Endothelial cell (in vitro differentiated cells): ENCODE measurements around the gene TVP23C. TPM values are rescaled to one million over a fixed set of nuclear protein-coding genes. Genes with fewer than 3 reads are reported as not detected.

ENCODE experiments used
- DNase-seq: peaks from one replicate; pipeline ENCODE4 v3.0.0; 2021; ENCODE audit warnings: low spot score
- H3K27ac Mint-ChIP-seq: one replicate; pipeline ENCODE4 v1.8.0; 2021; ENCODE audit warnings: mixed read lengths, inconsistent platforms; ENCODE audit not compliant: unreplicated experiment
- H3K27me3 Mint-ChIP-seq: one replicate; pipeline ENCODE4 v1.8.0; 2021; ENCODE audit warnings: mild to moderate bottlenecking, moderate library complexity, mixed read lengths, inconsistent platforms; ENCODE audit not compliant: unreplicated experiment
- H3K36me3 Mint-ChIP-seq: one replicate; pipeline ENCODE4 v1.8.0; 2021; ENCODE audit warnings: mild to moderate bottlenecking, low read depth, mixed read lengths, inconsistent platforms; ENCODE audit not compliant: unreplicated experiment
- H3K4me1 Mint-ChIP-seq: one replicate; pipeline ENCODE4 v1.8.0; 2021; ENCODE audit warnings: mild to moderate bottlenecking, mixed read lengths, inconsistent platforms; ENCODE audit not compliant: unreplicated experiment
- H3K4me3 Mint-ChIP-seq: one replicate; pipeline ENCODE4 v1.8.0; 2021; ENCODE audit warnings: mild to moderate bottlenecking, mixed read lengths, inconsistent platforms; ENCODE audit not compliant: unreplicated experiment
- H3K9me3 Mint-ChIP-seq: one replicate; pipeline ENCODE4 v1.8.0; 2021; ENCODE audit warnings: mixed read lengths, inconsistent platforms; ENCODE audit not compliant: unreplicated experiment
- total RNA-seq: library from RNA; stranded (reverse); fragmentation: NEBNext Ultra II Directional; extraction: Animal tissue kit (Norgen Biotek cat#: 25700); gene quantifications from one replicate; pipeline ENCODE4 v1.2.1, GENCODE V29; 2021; ENCODE audit not compliant: unreplicated experiment
- TF ChIP-seq, protein P1 (sequence below): fragments of 200-600 bp; sonication (generic); IDR thresholded peaks from one replicate; pipeline ENCODE4 v1.5.0; 2021; ENCODE audit warnings: antibody characterized with exemption; ENCODE audit not compliant: unreplicated experiment

TVP23C gene
- total RNA-seq, 1 donor from 2014 or later = 23.1 TPM

DNA sequence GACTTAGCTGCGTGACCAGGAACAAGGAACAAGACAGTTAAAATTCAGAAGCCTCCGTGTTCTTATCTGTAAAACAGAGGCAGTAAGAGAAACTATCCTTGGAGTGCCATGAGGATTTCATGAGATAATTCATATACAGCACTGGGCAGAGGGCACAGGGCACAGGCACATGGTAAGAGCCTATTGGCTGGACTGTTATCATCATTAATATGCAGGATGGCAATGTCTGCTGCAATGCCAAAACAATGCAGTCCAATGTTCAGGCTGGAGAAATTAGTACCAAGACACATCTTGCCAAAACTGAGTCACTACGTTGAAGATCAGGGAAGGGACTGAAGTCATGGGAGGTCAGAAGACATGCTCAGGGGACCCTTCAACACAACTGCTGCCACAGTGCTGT is 109.5 kb downstream of the TVP23C start:
- peaks cover 27% of the 10 kb centered on the region for H3K36me3 Mint-ChIP-seq
- no peaks in the 10 kb centered on the region for H3K9me3 Mint-ChIP-seq
- peaks cover 4% of the 10 kb centered on the region for H3K27me3 Mint-ChIP-seq
- peaks cover 30% of the 10 kb centered on the region for H3K4me1 Mint-ChIP-seq
- DNase-seq = no peak
- H3K27ac Mint-ChIP-seq = no peak overlapping the region
- H3K4me3 Mint-ChIP-seq = no peak overlapping the region
- TF ChIP-seq, protein P1, sequence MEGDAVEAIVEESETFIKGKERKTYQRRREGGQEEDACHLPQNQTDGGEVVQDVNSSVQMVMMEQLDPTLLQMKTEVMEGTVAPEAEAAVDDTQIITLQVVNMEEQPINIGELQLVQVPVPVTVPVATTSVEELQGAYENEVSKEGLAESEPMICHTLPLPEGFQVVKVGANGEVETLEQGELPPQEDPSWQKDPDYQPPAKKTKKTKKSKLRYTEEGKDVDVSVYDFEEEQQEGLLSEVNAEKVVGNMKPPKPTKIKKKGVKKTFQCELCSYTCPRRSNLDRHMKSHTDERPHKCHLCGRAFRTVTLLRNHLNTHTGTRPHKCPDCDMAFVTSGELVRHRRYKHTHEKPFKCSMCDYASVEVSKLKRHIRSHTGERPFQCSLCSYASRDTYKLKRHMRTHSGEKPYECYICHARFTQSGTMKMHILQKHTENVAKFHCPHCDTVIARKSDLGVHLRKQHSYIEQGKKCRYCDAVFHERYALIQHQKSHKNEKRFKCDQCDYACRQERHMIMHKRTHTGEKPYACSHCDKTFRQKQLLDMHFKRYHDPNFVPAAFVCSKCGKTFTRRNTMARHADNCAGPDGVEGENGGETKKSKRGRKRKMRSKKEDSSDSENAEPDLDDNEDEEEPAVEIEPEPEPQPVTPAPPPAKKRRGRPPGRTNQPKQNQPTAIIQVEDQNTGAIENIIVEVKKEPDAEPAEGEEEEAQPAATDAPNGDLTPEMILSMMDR = no peak

DNA sequence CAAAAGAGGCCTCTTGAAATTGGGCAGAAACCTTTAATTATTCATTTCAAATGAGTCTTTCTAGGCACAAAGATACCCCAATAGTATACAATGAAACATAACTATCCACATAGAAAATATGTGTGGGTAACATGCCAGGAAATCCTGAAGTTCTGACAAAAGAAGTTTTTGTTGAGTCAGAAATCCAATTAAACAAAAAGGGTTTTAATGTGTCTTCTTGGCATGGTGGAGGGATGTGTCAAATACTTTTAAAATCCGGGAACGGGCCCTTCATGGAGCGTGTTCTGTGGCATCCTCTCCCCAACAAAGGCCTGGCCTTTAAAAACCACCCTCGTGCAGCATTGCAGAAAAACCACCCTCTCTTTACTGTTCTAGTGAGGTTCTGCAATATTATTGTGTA is 110.0 kb downstream of the TVP23C start:
- TF ChIP-seq, protein P1 = no peak
- no peak for DNase-seq
- Mint-ChIP-seq H3K4me1 (peaks cover 32% of the 10 kb centered on the region), H3K9me3 (no peaks in the 10 kb centered on the region), H3K4me3 (no peak overlapping the region), H3K36me3 (peaks cover 27% of the 10 kb centered on the region), H3K27me3 (peaks cover 6% of the 10 kb centered on the region), H3K27ac (no peak overlapping the region)

DNA sequence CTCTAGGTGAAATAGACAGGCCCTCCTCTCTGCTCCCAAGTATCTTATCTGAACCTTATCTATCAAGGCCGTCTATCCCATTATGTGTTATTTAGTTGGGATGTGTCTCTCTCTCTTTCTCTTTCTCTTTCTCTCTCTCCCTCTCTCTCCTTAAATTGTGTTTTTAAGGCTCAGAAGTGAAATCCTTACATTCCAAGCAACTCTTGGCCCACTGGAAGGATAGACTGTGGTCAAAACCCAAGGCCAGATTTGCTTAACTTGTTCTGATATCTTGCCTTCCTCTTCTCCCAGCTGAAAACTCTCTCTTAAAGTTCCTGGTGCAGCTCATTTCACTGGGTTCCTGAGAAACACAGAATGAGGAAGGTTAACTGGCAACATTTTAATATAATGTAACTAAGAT is 110.5 kb downstream of the TVP23C start:
- Mint-ChIP-seq H3K4me3 (no peak overlapping the region), H3K9me3 (no peaks in the 10 kb centered on the region), H3K27me3 (peaks cover 6% of the 10 kb centered on the region), H3K4me1 (peaks cover 32% of the 10 kb centered on the region), H3K36me3 (peaks cover 27% of the 10 kb centered on the region), H3K27ac (no peak overlapping the region)
- TF ChIP-seq, protein P1 = no peak
- no peak for DNase-seq

Other genes with a start within 250 kb of the TVP23C start
- 5.8 TPM for gene TEKT3, start 221.9 kb downstream of the TVP23C start, total RNA-seq
- gene CDRT4, start 95.9 kb downstream of the TVP23C start, total RNA-seq = 11.7 TPM
- gene FBXW10B, start 56.2 kb upstream of the TVP23C start, total RNA-seq = 0.44 TPM
- 25.2 TPM for gene TRIM16, start 120.8 kb upstream of the TVP23C start, total RNA-seq
- gene ZNF286A, start 136.3 kb upstream of the TVP23C start, total RNA-seq = 82.3 TPM
- 2.4 TPM for gene TBC1D26, start 168.8 kb upstream of the TVP23C start, total RNA-seq